ENCODE data around the gene TMEM255B.

The TMEM255B gene

GRCh38 chr13:113774177-113775107, 15.4 kb downstream of the TMEM255B start:
- peaks cover 0 to 14% (median 3%) of the 10 kb centered on the region in 5 donors for H3K36me3 ChIP-seq (ENCODE audit: control insufficient read depth in 5 of 5, insufficient read depth in 5 of 5, low read length in 5 of 5)
- peaks cover 10 to 19% (median 14%) of the 10 kb centered on the region in 5 donors for H3K27me3 ChIP-seq (ENCODE audit: control insufficient read depth in 5 of 5, insufficient read depth in 4 of 5, low read length in 5 of 5)
- H3K4me3 ChIP-seq (ENCODE audit: low read depth in 1 of 5, low read length in 5 of 5): no peak overlapping the region
- peaks cover 0 to 8% (median 0%) of the 10 kb centered on the region in 5 donors for H3K4me1 ChIP-seq (ENCODE audit: control insufficient read depth in 5 of 5, insufficient read depth in 5 of 5, low read length in 5 of 5)
- peaks cover 0 to 8% (median 0%) of the 10 kb centered on the region in 5 donors for H3K9me3 ChIP-seq (ENCODE audit: control insufficient read depth in 5 of 5, low read length in 5 of 5)
- H3K9ac ChIP-seq (ENCODE audit: low read length in 5 of 5): no peak overlapping the region
- H3K27ac ChIP-seq (ENCODE audit: low read depth, low read length): no peak overlapping the region

GRCh38 chr13:113775451-113776145, 16.6 kb downstream of the TMEM255B start:
- no peak overlapping the region for H3K27ac ChIP-seq (ENCODE audit: low read depth, low read length)
- peaks cover 0 to 4% (median 2%) of the 10 kb centered on the region in 5 donors for H3K36me3 ChIP-seq (ENCODE audit: control insufficient read depth in 5 of 5, insufficient read depth in 5 of 5, low read length in 5 of 5)
- no peak overlapping the region for H3K9ac ChIP-seq (ENCODE audit: low read length in 5 of 5)
- H3K9me3 ChIP-seq (ENCODE audit: control insufficient read depth in 5 of 5, low read length in 5 of 5): peaks cover 0 to 8% (median 0%) of the 10 kb centered on the region in 5 donors
- peaks cover 10 to 19% (median 14%) of the 10 kb centered on the region in 5 donors for H3K27me3 ChIP-seq (ENCODE audit: control insufficient read depth in 5 of 5, insufficient read depth in 4 of 5, low read length in 5 of 5)
- H3K4me1 ChIP-seq (ENCODE audit: control insufficient read depth in 5 of 5, insufficient read depth in 5 of 5, low read length in 5 of 5): peaks cover 0 to 8% (median 0%) of the 10 kb centered on the region in 5 donors
- no peak overlapping the region for H3K4me3 ChIP-seq (ENCODE audit: low read depth in 1 of 5, low read length in 5 of 5)

GRCh38 chr13:113776231-113777125, 17.5 kb downstream of the TMEM255B start:
- no peak overlapping the region for H3K9ac ChIP-seq (ENCODE audit: low read length in 5 of 5)
- H3K9me3 ChIP-seq (ENCODE audit: control insufficient read depth in 5 of 5, low read length in 5 of 5): peaks cover 0 to 6% (median 0%) of the 10 kb centered on the region in 5 donors
- peaks cover 0 to 8% (median 0%) of the 10 kb centered on the region in 5 donors for H3K4me1 ChIP-seq (ENCODE audit: control insufficient read depth in 5 of 5, insufficient read depth in 5 of 5, low read length in 5 of 5)
- H3K27ac ChIP-seq (ENCODE audit: low read depth, low read length): no peak overlapping the region
- peaks cover 0 to 2% (median 0%) of the 10 kb centered on the region in 5 donors for H3K36me3 ChIP-seq (ENCODE audit: control insufficient read depth in 5 of 5, insufficient read depth in 5 of 5, low read length in 5 of 5)
- H3K27me3 ChIP-seq (ENCODE audit: control insufficient read depth in 5 of 5, insufficient read depth in 4 of 5, low read length in 5 of 5): peaks cover 10 to 19% (median 14%) of the 10 kb centered on the region in 5 donors
- H3K4me3 ChIP-seq (ENCODE audit: low read depth in 1 of 5, low read length in 5 of 5): no peak overlapping the region

- Histone ChIP-seq H3K27me3 (ENCODE audit: control insufficient read depth in 5 of 5, insufficient read depth in 4 of 5, low read length in 5 of 5) (peaks cover 10 to 19% (median 14%) of the 10 kb centered on the region in 5 donors), H3K4me3 (ENCODE audit: low read depth in 1 of 5, low read length in 5 of 5) (no peak overlapping the region), H3K9ac (ENCODE audit: low read length in 5 of 5) (no peak overlapping the region), H3K4me1 (ENCODE audit: control insufficient read depth in 5 of 5, insufficient read depth in 5 of 5, low read length in 5 of 5) (peaks cover 0 to 8% (median 0%) of the 10 kb centered on the region in 5 donors), H3K36me3 (ENCODE audit: control insufficient read depth in 5 of 5, insufficient read depth in 5 of 5, low read length in 5 of 5) (peaks cover 0 to 2% (median 0%) of the 10 kb centered on the region in 5 donors), H3K9me3 (ENCODE audit: control insufficient read depth in 5 of 5, low read length in 5 of 5) (peaks cover 0 to 2% (median 0%) of the 10 kb centered on the region in 5 donors), H3K27ac (ENCODE audit: low read depth, low read length) (no peak overlapping the region)
These were observed 18.6 kb downstream of the TMEM255B start for GRCh38 chr13:113777311-113778260.

GRCh38 chr13:113781571-113781970, 22.5 kb downstream of the TMEM255B start:
- peaks cover 5 to 17% (median 14%) of the 10 kb centered on the region in 5 donors for H3K27me3 ChIP-seq (ENCODE audit: control insufficient read depth in 5 of 5, insufficient read depth in 4 of 5, low read length in 5 of 5)
- H3K4me1 ChIP-seq (ENCODE audit: control insufficient read depth in 5 of 5, insufficient read depth in 5 of 5, low read length in 5 of 5): no peaks in the 10 kb centered on the region
- H3K9me3 ChIP-seq (ENCODE audit: control insufficient read depth in 5 of 5, low read length in 5 of 5): no peaks in the 10 kb centered on the region
- H3K36me3 ChIP-seq (ENCODE audit: control insufficient read depth in 5 of 5, insufficient read depth in 5 of 5, low read length in 5 of 5): peaks cover 0 to 8% (median 0%) of the 10 kb centered on the region in 5 donors
- no peak overlapping the region for H3K4me3 ChIP-seq (ENCODE audit: low read depth in 1 of 5, low read length in 5 of 5)
- no peak overlapping the region for H3K9ac ChIP-seq (ENCODE audit: low read length in 5 of 5)
- H3K27ac ChIP-seq (ENCODE audit: low read depth, low read length): no peak overlapping the region

GRCh38 chr13:113782472-113782871, 23.4 kb downstream of the TMEM255B start:
- Histone ChIP-seq H3K4me1 (ENCODE audit: control insufficient read depth in 5 of 5, insufficient read depth in 5 of 5, low read length in 5 of 5) (no peaks in the 10 kb centered on the region), H3K27ac (ENCODE audit: low read depth, low read length) (no peak overlapping the region), H3K27me3 (ENCODE audit: control insufficient read depth in 5 of 5, insufficient read depth in 4 of 5, low read length in 5 of 5) (peaks cover 0 to 10% (median 5%) of the 10 kb centered on the region in 5 donors)

GRCh38 chr13:113783200-113783881, 24.3 kb downstream of the TMEM255B start:
- no peak overlapping the region for H3K27ac ChIP-seq (ENCODE audit: low read depth, low read length)

More at GRCh38 chr13:113782472-113782871, 23.4 kb downstream of the TMEM255B start:
- Histone ChIP-seq H3K9ac (ENCODE audit: low read length in 5 of 5) (no peak overlapping the region), H3K4me3 (ENCODE audit: low read depth in 1 of 5, low read length in 5 of 5) (no peak overlapping the region), H3K9me3 (ENCODE audit: control insufficient read depth in 5 of 5, low read length in 5 of 5) (no peaks in the 10 kb centered on the region), H3K36me3 (ENCODE audit: control insufficient read depth in 5 of 5, insufficient read depth in 5 of 5, low read length in 5 of 5) (peaks cover 0 to 8% (median 0%) of the 10 kb centered on the region in 5 donors)

GRCh38 chr13:113783966-113784644, 25.1 kb downstream of the TMEM255B start:
- Histone ChIP-seq H3K27me3 (ENCODE audit: control insufficient read depth in 5 of 5, insufficient read depth in 4 of 5, low read length in 5 of 5) (peaks cover 0 to 7% (median 2%) of the 10 kb centered on the region in 5 donors), H3K27ac (ENCODE audit: low read depth, low read length) (no peak overlapping the region), H3K4me3 (ENCODE audit: low read depth in 1 of 5, low read length in 5 of 5) (no peak overlapping the region), H3K4me1 (ENCODE audit: control insufficient read depth in 5 of 5, insufficient read depth in 5 of 5, low read length in 5 of 5) (no peaks in the 10 kb centered on the region), H3K36me3 (ENCODE audit: control insufficient read depth in 5 of 5, insufficient read depth in 5 of 5, low read length in 5 of 5) (peaks cover 0 to 6% (median 0%) of the 10 kb centered on the region in 5 donors), H3K9ac (ENCODE audit: low read length in 5 of 5) (no peak overlapping the region), H3K9me3 (ENCODE audit: control insufficient read depth in 5 of 5, low read length in 5 of 5) (no peaks in the 10 kb centered on the region)

More at GRCh38 chr13:113783200-113783881, 24.3 kb downstream of the TMEM255B start:
- Histone ChIP-seq H3K9ac (ENCODE audit: low read length in 5 of 5) (no peak overlapping the region), H3K27me3 (ENCODE audit: control insufficient read depth in 5 of 5, insufficient read depth in 4 of 5, low read length in 5 of 5) (peaks cover 0 to 4% (median 0%) of the 10 kb centered on the region in 5 donors), H3K9me3 (ENCODE audit: control insufficient read depth in 5 of 5, low read length in 5 of 5) (no peaks in the 10 kb centered on the region), H3K4me3 (ENCODE audit: low read depth in 1 of 5, low read length in 5 of 5) (no peak overlapping the region), H3K4me1 (ENCODE audit: control insufficient read depth in 5 of 5, insufficient read depth in 5 of 5, low read length in 5 of 5) (no peaks in the 10 kb centered on the region), H3K36me3 (ENCODE audit: control insufficient read depth in 5 of 5, insufficient read depth in 5 of 5, low read length in 5 of 5) (peaks cover 0 to 6% (median 0%) of the 10 kb centered on the region in 5 donors)

Data from subcutaneous abdominal adipose tissue (tissue), 5 donors.